ENCODE measurements around the gene APOC4.

DNA sequence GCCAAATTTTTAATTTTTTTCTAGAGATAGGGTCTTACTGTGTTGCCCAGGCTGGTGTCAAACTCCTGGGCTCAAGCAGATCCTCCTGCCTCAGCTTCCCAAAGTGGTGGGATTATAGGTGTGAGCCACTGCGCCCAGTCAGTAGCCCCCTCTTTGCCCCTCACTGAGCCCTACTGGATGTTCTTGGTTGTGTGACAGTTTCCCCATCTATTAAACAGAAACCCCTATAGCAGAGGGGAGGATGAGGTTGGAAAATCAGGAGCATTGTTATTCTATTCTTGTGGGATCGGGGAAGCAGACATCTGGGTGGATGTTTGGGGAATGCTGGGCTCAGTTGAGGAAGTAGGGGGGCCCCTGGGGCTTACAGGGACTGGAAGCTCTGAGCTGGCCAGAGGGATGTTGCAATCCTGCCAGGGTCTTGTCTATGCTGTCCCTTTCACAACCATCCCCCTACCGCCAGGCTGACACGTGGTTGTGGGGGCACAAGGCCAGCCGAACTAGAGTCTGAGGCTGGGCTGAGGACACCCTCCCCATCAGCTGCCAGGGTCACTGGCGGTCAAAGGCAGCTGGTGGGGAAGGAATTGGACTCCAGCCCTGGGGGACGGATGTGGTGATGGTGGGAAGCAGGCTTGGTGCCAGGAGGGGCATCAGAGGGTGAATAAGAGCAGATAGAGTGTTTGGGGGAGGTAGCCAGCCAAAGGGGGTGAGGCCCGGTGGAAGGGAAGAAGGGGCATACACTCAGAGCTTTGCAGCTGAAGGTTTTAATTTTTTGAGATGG, 16.7 kb upstream of the APOC4 start:
- TF ChIP-seq CTCF (IDR thresholded peaks at IDR 0.05) (no peak), POLR2AphosphoS5 (IDR thresholded peaks at IDR 0.05; ENCODE audit: low read depth, low read length) (no peak), SIN3A (IDR thresholded peaks at IDR 0.05; ENCODE audit: borderline replicate concordance, insufficient read depth, low read depth, low read length) (no peak), TCF7L2 (IDR thresholded peaks at IDR 0.05; ENCODE audit: low read depth, low read length) (no peak)
- TF ChIP-seq, protein P1, sequence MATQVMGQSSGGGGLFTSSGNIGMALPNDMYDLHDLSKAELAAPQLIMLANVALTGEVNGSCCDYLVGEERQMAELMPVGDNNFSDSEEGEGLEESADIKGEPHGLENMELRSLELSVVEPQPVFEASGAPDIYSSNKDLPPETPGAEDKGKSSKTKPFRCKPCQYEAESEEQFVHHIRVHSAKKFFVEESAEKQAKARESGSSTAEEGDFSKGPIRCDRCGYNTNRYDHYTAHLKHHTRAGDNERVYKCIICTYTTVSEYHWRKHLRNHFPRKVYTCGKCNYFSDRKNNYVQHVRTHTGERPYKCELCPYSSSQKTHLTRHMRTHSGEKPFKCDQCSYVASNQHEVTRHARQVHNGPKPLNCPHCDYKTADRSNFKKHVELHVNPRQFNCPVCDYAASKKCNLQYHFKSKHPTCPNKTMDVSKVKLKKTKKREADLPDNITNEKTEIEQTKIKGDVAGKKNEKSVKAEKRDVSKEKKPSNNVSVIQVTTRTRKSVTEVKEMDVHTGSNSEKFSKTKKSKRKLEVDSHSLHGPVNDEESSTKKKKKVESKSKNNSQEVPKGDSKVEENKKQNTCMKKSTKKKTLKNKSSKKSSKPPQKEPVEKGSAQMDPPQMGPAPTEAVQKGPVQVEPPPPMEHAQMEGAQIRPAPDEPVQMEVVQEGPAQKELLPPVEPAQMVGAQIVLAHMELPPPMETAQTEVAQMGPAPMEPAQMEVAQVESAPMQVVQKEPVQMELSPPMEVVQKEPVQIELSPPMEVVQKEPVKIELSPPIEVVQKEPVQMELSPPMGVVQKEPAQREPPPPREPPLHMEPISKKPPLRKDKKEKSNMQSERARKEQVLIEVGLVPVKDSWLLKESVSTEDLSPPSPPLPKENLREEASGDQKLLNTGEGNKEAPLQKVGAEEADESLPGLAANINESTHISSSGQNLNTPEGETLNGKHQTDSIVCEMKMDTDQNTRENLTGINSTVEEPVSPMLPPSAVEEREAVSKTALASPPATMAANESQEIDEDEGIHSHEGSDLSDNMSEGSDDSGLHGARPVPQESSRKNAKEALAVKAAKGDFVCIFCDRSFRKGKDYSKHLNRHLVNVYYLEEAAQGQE (IDR thresholded peaks at IDR 0.05; ENCODE audit: insufficient read depth in 1 of 2, low read depth in 2 of 2, low read length in 1 of 2), result no peak

Measured in Panc1 (cell line).